HAP-1 (cell line): Measurements from ENCODE around the gene CXADR.

Source experiments
- DNase-seq, 2 experiments: peaks; one replicate each; pipeline ENCODE4 v3.0.0-alpha.2; 2016 to 2020; ENCODE audit warnings: low spot score in 2 of 2
- H3K27me3 ChIP-seq: fragments of 250-450 bp; sonication (Bioruptor Pico); 2 replicates; pipeline ENCODE4 v1.5.1; 2020; ENCODE audit warnings: low read depth, mild to moderate bottlenecking, moderate library complexity
- H3K36me3 ChIP-seq: fragments of 250-450 bp; sonication (Bioruptor Pico); replicated peaks from 2 replicates; pipeline ENCODE4 v1.5.1; 2020; ENCODE audit warnings: mild to moderate bottlenecking
- H3K4me1 ChIP-seq: fragments of 250-450 bp; sonication (Bioruptor Pico); 2 replicates; pipeline ENCODE4 v1.5.1; 2020; ENCODE audit warnings: mild to moderate bottlenecking
- H3K4me3 ChIP-seq: fragments of 250-450 bp; sonication (Bioruptor Pico); 2 replicates; pipeline ENCODE4 v1.5.1; 2020; ENCODE audit warnings: mild to moderate bottlenecking, moderate library complexity
- H3K9me3 ChIP-seq: fragments of 250-450 bp; sonication (Bioruptor Pico); 2 replicates; pipeline ENCODE4 v1.5.1; 2020; ENCODE audit warnings: mild to moderate bottlenecking, moderate library complexity
- in situ Hi-C: fragments of 300-500 bp; cut with MboI; formaldehyde crosslinking; loops from 3 replicates; pipeline ENCODE4 v1.14.3; 2020; ENCODE audit warnings: low sequenced_read_pairs, inconsistent platforms, mixed read lengths

The CXADR gene

GRCh38 chr21:17575076-17575475, 62.2 kb downstream of the CXADR start:
- DNase-seq: no peak
- in situ Hi-C loops: no loop called here
- no peaks in the 10 kb centered on the region for H3K9me3 ChIP-seq
- H3K4me3 ChIP-seq: no peak overlapping the region
- no peaks in the 10 kb centered on the region for H3K36me3 ChIP-seq
- no peaks in the 10 kb centered on the region for H3K4me1 ChIP-seq
- no peaks in the 10 kb centered on the region for H3K27me3 ChIP-seq

DNA sequence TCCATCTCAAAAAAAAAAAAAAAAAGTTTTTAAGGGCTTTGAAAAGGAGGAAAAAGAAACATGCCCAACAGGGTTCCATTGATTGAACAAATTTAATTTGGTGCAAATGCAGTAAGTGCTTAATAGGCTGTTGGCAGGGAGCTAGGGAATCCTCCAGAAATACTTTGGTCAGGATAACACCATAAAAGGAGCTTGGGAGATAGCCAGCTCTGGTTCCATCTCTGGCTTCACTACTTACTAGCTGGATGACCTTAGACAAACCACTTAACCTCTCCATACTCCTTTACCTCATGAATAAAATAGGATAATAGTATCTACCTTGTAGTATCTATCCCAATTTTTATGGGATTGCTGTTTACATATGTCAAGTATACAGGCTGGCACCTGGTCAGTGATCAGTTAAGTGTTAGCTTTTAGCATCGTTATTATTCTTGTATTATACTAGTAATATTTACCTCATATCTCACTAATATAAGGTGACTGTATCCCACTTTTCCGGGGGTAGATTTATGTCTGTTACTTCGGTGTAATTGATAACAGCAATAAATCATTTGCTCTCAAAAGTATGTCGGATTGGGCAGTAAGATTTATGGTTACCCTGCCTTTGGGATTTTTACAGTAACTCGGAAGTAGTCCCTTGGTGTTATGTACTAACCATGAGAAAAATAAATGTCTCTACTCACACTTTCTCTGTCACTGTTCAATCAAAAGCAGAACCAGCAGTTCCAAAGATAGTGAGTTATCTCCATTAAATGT, 63.4 kb downstream of the CXADR start:
- no peaks in the 10 kb centered on the region for H3K27me3 ChIP-seq
- no peaks in the 10 kb centered on the region for H3K4me1 ChIP-seq
- H3K36me3 ChIP-seq: no peaks in the 10 kb centered on the region
- no peaks in the 10 kb centered on the region for H3K9me3 ChIP-seq
- no peak overlapping the region for H3K4me3 ChIP-seq
- no peak for DNase-seq
- in situ Hi-C loops: no loop called here

DNA sequence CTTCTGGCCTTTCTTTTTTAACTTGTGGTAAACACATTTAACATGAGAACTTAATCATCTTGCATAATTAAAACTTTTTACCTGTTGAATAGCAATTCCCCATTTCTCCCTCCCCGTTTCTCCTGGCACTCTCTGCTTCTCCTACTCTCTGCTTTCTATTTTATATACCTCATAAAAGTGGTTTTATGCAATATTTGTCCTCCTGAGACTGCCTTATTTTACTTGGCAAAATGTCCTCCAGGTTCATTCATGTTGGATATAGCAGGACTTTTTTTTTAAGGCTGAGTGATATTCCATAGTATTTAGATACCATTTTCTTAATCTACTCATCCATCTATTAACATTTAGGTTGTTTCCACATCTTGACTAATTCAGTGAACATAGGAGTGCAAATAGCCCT, 64.9 kb downstream of the CXADR start:
- no peak for DNase-seq
- H3K9me3 ChIP-seq: no peaks in the 10 kb centered on the region
- H3K27me3 ChIP-seq: no peaks in the 10 kb centered on the region
- in situ Hi-C loops: no loop called here
- H3K4me3 ChIP-seq: no peak overlapping the region
- H3K36me3 ChIP-seq: no peaks in the 10 kb centered on the region
- H3K4me1 ChIP-seq: no peaks in the 10 kb centered on the region

- no peaks in the 10 kb centered on the region for H3K27me3 ChIP-seq
- no peaks in the 10 kb centered on the region for H3K36me3 ChIP-seq
- H3K4me1 ChIP-seq: no peaks in the 10 kb centered on the region
- no peaks in the 10 kb centered on the region for H3K9me3 ChIP-seq
- H3K4me3 ChIP-seq: no peak overlapping the region
- no peak for DNase-seq
- in situ Hi-C loops: no loop called here
Observed at GRCh38 chr21:17578162-17578561, 65.3 kb downstream of the CXADR start.

DNA sequence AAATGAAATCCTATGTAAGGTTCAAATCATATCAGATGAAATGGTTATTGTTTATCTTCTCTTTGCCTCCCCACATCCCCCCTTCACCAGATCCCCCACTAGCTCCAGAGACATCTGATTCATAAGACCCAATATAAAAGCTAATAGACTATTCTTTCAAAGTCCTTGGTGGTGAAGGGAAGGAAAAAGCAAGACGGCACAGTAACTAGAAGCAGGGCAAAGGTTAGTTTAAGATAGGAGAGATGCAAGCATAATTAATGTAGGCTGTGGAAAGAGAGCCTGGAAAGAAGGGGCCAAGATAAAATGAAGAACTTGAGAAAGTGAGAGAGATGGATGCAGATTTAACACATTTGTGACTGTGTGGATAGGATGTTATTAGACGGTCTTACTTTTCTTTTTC, 66.0 kb downstream of the CXADR start:
- Histone ChIP-seq H3K9me3 (no peaks in the 10 kb centered on the region), H3K36me3 (no peaks in the 10 kb centered on the region), H3K4me1 (no peaks in the 10 kb centered on the region), H3K4me3 (no peak overlapping the region), H3K27me3 (no peaks in the 10 kb centered on the region)
- no peak for DNase-seq
- in situ Hi-C loops: no loop called here

DNA sequence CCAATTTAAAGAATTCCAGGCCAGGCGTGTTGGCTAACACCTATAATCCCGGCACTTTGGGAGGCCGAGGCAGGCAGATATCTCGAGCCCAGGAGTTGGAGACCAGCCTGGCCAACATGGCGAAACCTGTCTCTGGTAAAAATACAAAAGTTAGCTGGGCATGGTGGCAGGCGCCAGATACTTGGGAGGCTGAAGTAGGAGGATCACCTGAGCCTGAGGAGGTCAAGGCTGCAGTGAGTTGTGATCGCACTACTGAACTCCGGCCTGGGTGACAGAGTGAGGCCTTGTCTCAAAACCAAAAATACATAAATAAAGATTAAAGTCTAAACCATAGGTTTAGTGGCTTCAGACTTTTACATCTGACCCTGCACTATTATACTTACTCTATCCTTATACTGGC, 67.5 kb downstream of the CXADR start:
- in situ Hi-C loops: loop anchor here (10.0 kb wide), 1 partner anchor 196 kb away; no protein-coding TSS in a partner anchor

GRCh38 chr21:17583898-17584297, 71.1 kb downstream of the CXADR start:
- H3K9me3 ChIP-seq: no peaks in the 10 kb centered on the region
- in situ Hi-C loops: loop anchor here (10.0 kb wide), 1 partner anchor 199 kb away; no protein-coding TSS in a partner anchor
- H3K4me3 ChIP-seq: no peak overlapping the region
- DNase-seq: no peak
- H3K27me3 ChIP-seq: no peaks in the 10 kb centered on the region
- no peaks in the 10 kb centered on the region for H3K36me3 ChIP-seq
- H3K4me1 ChIP-seq: no peaks in the 10 kb centered on the region

More for the DNA sequence above, 67.5 kb downstream of the CXADR start:
- no peak for DNase-seq
- H3K36me3 ChIP-seq: no peaks in the 10 kb centered on the region
- no peak overlapping the region for H3K4me3 ChIP-seq
- H3K9me3 ChIP-seq: no peaks in the 10 kb centered on the region
- H3K4me1 ChIP-seq: no peaks in the 10 kb centered on the region
- H3K27me3 ChIP-seq: no peaks in the 10 kb centered on the region

GRCh38 chr21:17585875-17586450, 73.1 kb downstream of the CXADR start:
- Histone ChIP-seq H3K36me3 (no peaks in the 10 kb centered on the region), H3K9me3 (no peaks in the 10 kb centered on the region), H3K4me1 (no peaks in the 10 kb centered on the region), H3K27me3 (no peaks in the 10 kb centered on the region), H3K4me3 (no peak overlapping the region)
- in situ Hi-C loops: loop anchor here (10.0 kb wide), 1 partner anchor 201 kb away; no protein-coding TSS in a partner anchor
- peak; percentile 38 to 65 for DNase-seq

- in situ Hi-C loops: no loop called here
- Histone ChIP-seq H3K27me3 (no peaks in the 10 kb centered on the region), H3K4me1 (no peaks in the 10 kb centered on the region), H3K9me3 (no peaks in the 10 kb centered on the region), H3K4me3 (no peak overlapping the region), H3K36me3 (peaks cover 37% of the 10 kb centered on the region)
- no peak for DNase-seq
Observed at GRCh38 chr21:17590430-17590829, 77.6 kb downstream of the CXADR start.

GRCh38 chr21:17597680-17598079, 84.8 kb downstream of the CXADR start:
- DNase-seq: no peak
- H3K27me3 ChIP-seq: no peaks in the 10 kb centered on the region
- H3K36me3 ChIP-seq: peaks cover 92% of the 10 kb centered on the region
- H3K4me3 ChIP-seq: no peak overlapping the region
- in situ Hi-C loops: no loop called here
- no peaks in the 10 kb centered on the region for H3K4me1 ChIP-seq
- H3K9me3 ChIP-seq: no peaks in the 10 kb centered on the region

DNA sequence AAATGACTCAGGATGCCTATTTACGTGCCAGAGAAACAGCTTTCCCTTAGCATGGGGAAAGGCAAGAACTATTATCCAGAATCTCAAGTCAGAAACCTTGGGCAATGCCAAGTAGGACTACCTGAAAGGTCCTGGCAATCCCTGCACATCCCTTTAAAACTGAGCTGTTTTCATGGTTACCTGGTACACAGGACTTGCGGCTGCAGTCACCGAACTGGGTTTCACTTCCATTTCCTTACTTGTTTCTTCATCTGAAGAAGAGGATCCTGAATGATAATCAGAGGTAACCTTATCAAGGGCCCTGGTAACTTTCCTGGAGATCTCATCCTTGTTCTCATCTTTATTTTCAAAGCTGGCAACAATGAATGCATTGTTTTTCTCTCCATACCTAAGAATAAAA, 85.6 kb downstream of the CXADR start:
- H3K27me3 ChIP-seq: no peaks in the 10 kb centered on the region
- DNase-seq: no peak
- H3K4me1 ChIP-seq: no peaks in the 10 kb centered on the region
- H3K36me3 ChIP-seq: peaks cover 92% of the 10 kb centered on the region
- in situ Hi-C loops: no loop called here
- no peak overlapping the region for H3K4me3 ChIP-seq
- no peaks in the 10 kb centered on the region for H3K9me3 ChIP-seq

GRCh38 chr21:17602874-17603273, 90.0 kb downstream of the CXADR start:
- in situ Hi-C loops: no loop called here
- Histone ChIP-seq H3K27me3 (no peaks in the 10 kb centered on the region), H3K4me1 (no peaks in the 10 kb centered on the region), H3K9me3 (no peaks in the 10 kb centered on the region), H3K36me3 (peaks cover 89% of the 10 kb centered on the region), H3K4me3 (no peak overlapping the region)
- DNase-seq: no peak

- peaks cover 67% of the 10 kb centered on the region for H3K36me3 ChIP-seq
- H3K9me3 ChIP-seq: no peaks in the 10 kb centered on the region
- peaks cover 6% of the 10 kb centered on the region for H3K4me1 ChIP-seq
- no peaks in the 10 kb centered on the region for H3K27me3 ChIP-seq
- in situ Hi-C loops: no loop called here
- H3K4me3 ChIP-seq: no peak overlapping the region
- peak in 1 of 2 experiments; percentile 19 for DNase-seq
Observed at GRCh38 chr21:17607684-17608083, 94.8 kb downstream of the CXADR start.

GRCh38 chr21:17609681-17610080, 96.8 kb downstream of the CXADR start:
- Histone ChIP-seq H3K36me3 (peaks cover 47% of the 10 kb centered on the region), H3K27me3 (no peaks in the 10 kb centered on the region), H3K4me3 (no peak overlapping the region), H3K9me3 (no peaks in the 10 kb centered on the region), H3K4me1 (peaks cover 8% of the 10 kb centered on the region)
- no peak for DNase-seq
- in situ Hi-C loops: no loop called here
